H1 (cell line): Measurements from ENCODE around the gene STXBP5L. TPM values are rescaled to one million over a fixed set of nuclear protein-coding genes. Genes with fewer than 3 reads are reported as not detected.

Experiments used
- CTCF ChIA-PET: fragments of 300-600 bp; sonication (Branson Sonifier 250); formaldehyde crosslinking; loops from one replicate; lab custom pipeline; 2021; ENCODE audit not compliant: partially characterized antibody; lab: Charles Lee
- POLR2A ChIA-PET: fragments of 300-600 bp; sonication (Branson Sonifier 250); formaldehyde crosslinking; loops from one replicate; lab custom pipeline; 2021; ENCODE audit warnings: inconsistent platforms; ENCODE audit not compliant: partially characterized antibody; lab: Charles Lee
- DNase-seq, 2 experiments: peaks; one replicate each; pipeline versions ENCODE4 v3.0.0 to v3.0.0-alpha.2; 2010 to 2022; ENCODE audit warnings: low spot score in 2 of 2, low read depth in 1 of 2, mixed read lengths in 1 of 2
- FAIRE-seq: peaks from 2 replicates; lab custom pipeline; 2011; peaks lifted over from hg19 to GRCh38; lab: Jason Lieb, UNC
- H2AFZ ChIP-seq: 2 replicates; pipeline ENCODE4 v1.8.1; 2012; ENCODE audit warnings: low read length, inconsistent platforms
- H2AK5ac ChIP-seq: 2 replicates; pipeline ENCODE4 v1.6.1; 2013; ENCODE audit warnings: low read depth, low read length
- H2BK120ac ChIP-seq: replicated peaks from 2 replicates; pipeline ENCODE3; 2013; ENCODE audit warnings: low read depth, low read length, inconsistent platforms
- H2BK12ac ChIP-seq: 2 replicates; pipeline ENCODE4 v1.6.1; 2013; ENCODE audit warnings: low read depth, low read length
- H2BK15ac ChIP-seq: 2 replicates; pipeline ENCODE4 v1.6.1; 2013; ENCODE audit warnings: low read length
- H2BK20ac ChIP-seq: 2 replicates; pipeline ENCODE4 v1.6.1; 2013; ENCODE audit warnings: low read length
- H2BK5ac ChIP-seq: 2 replicates; pipeline ENCODE4 v1.6.1; 2013; ENCODE audit warnings: low read depth, low read length
- H3K14ac ChIP-seq: 2 replicates; pipeline ENCODE4 v1.6.1; 2013; ENCODE audit warnings: inconsistent platforms; ENCODE audit not compliant: insufficient read length
- H3K18ac ChIP-seq: 2 replicates; pipeline ENCODE4 v1.6.1; 2013; ENCODE audit warnings: low read length; ENCODE audit errors: extremely low read depth
- H3K23ac ChIP-seq: 2 replicates; pipeline ENCODE4 v1.6.1; 2013; ENCODE audit warnings: inconsistent platforms; ENCODE audit not compliant: insufficient read length
- H3K23me2 ChIP-seq: 2 replicates; pipeline ENCODE4 v1.6.1; 2013; ENCODE audit warnings: low read depth, low read length
- H3K27ac ChIP-seq: 2 replicates; pipeline ENCODE4 v1.6.1; 2011; ENCODE audit warnings: low read depth, low read length, inconsistent platforms
- H3K27me3 ChIP-seq, 4 experiments: replicated peaks in 1 of 4; 1 replicate in 1 of 4; 2 replicates in 3 of 4; pipeline versions ENCODE4 v1.6.1 to v1.8.1; 2011 to 2013; ENCODE audit warnings: low read length in 3 of 4, mild to moderate bottlenecking in 3 of 4, inconsistent platforms in 2 of 4, mixed read lengths in 2 of 4, moderate library complexity in 1 of 4; ENCODE audit not compliant: control insufficient read depth in 3 of 4, insufficient read depth in 3 of 4; ENCODE audit errors: extremely low read depth in 1 of 4
- H3K36me3 ChIP-seq, 4 experiments: 2 replicates each; pipeline versions ENCODE4 v1.6.1 to v1.8.1; 2011 to 2013; ENCODE audit warnings: mild to moderate bottlenecking in 4 of 4, low read length in 3 of 4, moderate library complexity in 2 of 4, control low read depth in 1 of 4, inconsistent platforms in 1 of 4; ENCODE audit not compliant: insufficient read depth in 4 of 4, control insufficient read depth in 2 of 4
- H3K4ac ChIP-seq: replicated peaks from 2 replicates; pipeline ENCODE3; 2013; ENCODE audit warnings: low read length, low read depth, mixed read lengths, inconsistent platforms; ENCODE audit not compliant: insufficient read length
- H3K4me1 ChIP-seq, 4 experiments: replicated peaks in 1 of 4; 1 replicate in 1 of 4; 2 replicates in 3 of 4; pipeline versions ENCODE4 v1.6.1 to v1.8.1; 2011 to 2013; ENCODE audit warnings: low read length in 3 of 4, inconsistent platforms in 2 of 4, mixed read lengths in 1 of 4; ENCODE audit not compliant: insufficient read depth in 4 of 4, control insufficient read depth in 3 of 4
- H3K4me2 ChIP-seq, 2 experiments: 2 replicates each; pipeline versions ENCODE4 v1.6.1 to v1.8.1; 2011 to 2013; ENCODE audit warnings: low read depth in 2 of 2, low read length in 2 of 2, control low read depth in 1 of 2, inconsistent platforms in 1 of 2, mild to moderate bottlenecking in 1 of 2; ENCODE audit not compliant: insufficient read depth in 1 of 2
- H3K4me3 ChIP-seq, 4 experiments: fragments of 200-600, 300-600 bp in 1 of 4; sonication (generic), shearing (Covaris generic), sonication (Bioruptor Twin) in 1 of 4; 2 replicates each; pipeline versions ENCODE4 v1.5.1 to v1.8.1; 2011 to 2016; ENCODE audit warnings: low read length in 4 of 4, low read depth in 3 of 4, control low read depth in 2 of 4, inconsistent platforms in 2 of 4, mild to moderate bottlenecking in 2 of 4, mixed read lengths in 1 of 4, moderate library complexity in 1 of 4; ENCODE audit not compliant: insufficient read depth in 2 of 4; ENCODE audit errors: extremely low read depth in 1 of 4
- H3K56ac ChIP-seq: replicated peaks from 2 replicates; pipeline ENCODE3; 2013; ENCODE audit warnings: low read depth, mild to moderate bottlenecking, mixed read lengths, low read length, inconsistent platforms; ENCODE audit not compliant: insufficient read length
- H3K79me1 ChIP-seq: 2 replicates; pipeline ENCODE4 v1.6.1; 2013; ENCODE audit warnings: low read depth, low read length, control low read depth
- H3K79me2 ChIP-seq, 2 experiments: 2 replicates each; pipeline versions ENCODE4 v1.6.1 to v1.8.1; 2012 to 2013; ENCODE audit warnings: low read length in 2 of 2, mild to moderate bottlenecking in 2 of 2, inconsistent platforms in 1 of 2; ENCODE audit not compliant: insufficient read depth in 2 of 2, control insufficient read depth in 1 of 2
- H3K9ac ChIP-seq, 4 experiments: replicated peaks in 1 of 4; 1 replicate in 1 of 4; 2 replicates in 3 of 4; pipeline versions ENCODE4 v1.6.1 to v1.8.1; 2011 to 2013; ENCODE audit warnings: low read depth in 3 of 4, low read length in 3 of 4, control low read depth in 2 of 4, mild to moderate bottlenecking in 2 of 4, moderate library complexity in 2 of 4, inconsistent platforms in 1 of 4; ENCODE audit errors: extremely low read depth in 1 of 4
- H3K9me3 ChIP-seq, 2 experiments: 2 replicates each; pipeline versions ENCODE4 v1.6.1 to v1.8.1; 2012 to 2013; ENCODE audit warnings: mild to moderate bottlenecking in 2 of 2, moderate library complexity in 2 of 2, control low read depth in 1 of 2, inconsistent platforms in 1 of 2, low read depth in 1 of 2, low read length in 1 of 2, mixed read lengths in 1 of 2; ENCODE audit not compliant: insufficient read depth in 2 of 2
- H4K20me1 ChIP-seq, 2 experiments: replicated peaks in 1 of 2; 2 replicates each; pipeline versions ENCODE3 to v1.8.1; 2011 to 2013; ENCODE audit warnings: inconsistent platforms in 2 of 2, low read length in 2 of 2, mild to moderate bottlenecking in 1 of 2; ENCODE audit not compliant: insufficient read depth in 2 of 2, control insufficient read depth in 1 of 2
- H4K5ac ChIP-seq: 2 replicates; pipeline ENCODE4 v1.6.1; 2013; ENCODE audit warnings: low read length, low read depth, mixed read lengths, inconsistent platforms; ENCODE audit not compliant: insufficient read length
- H4K8ac ChIP-seq: 2 replicates; pipeline ENCODE4 v1.8.0; 2013; ENCODE audit warnings: mild to moderate bottlenecking, moderate library complexity, low read length, inconsistent platforms; ENCODE audit not compliant: insufficient read depth; ENCODE audit errors: extremely low read depth
- H4K91ac ChIP-seq: replicated peaks from 2 replicates; pipeline ENCODE3; 2013; ENCODE audit warnings: low read length, mixed read lengths, inconsistent platforms; ENCODE audit not compliant: insufficient read length
- ATF2 ChIP-seq: IDR thresholded peaks from 2 replicates; pipeline ENCODE4 v1.6.1; 2012; ENCODE audit warnings: low read length, inconsistent platforms
- BCL11A ChIP-seq, 2 experiments: IDR thresholded peaks; one replicate each; pipeline ENCODE4 v1.6.1; 2011; ENCODE audit warnings: low read depth in 2 of 2, low read length in 2 of 2, mild to moderate bottlenecking in 2 of 2
- WGBS, 2 experiments: shearing (Covaris generic) in 1 of 2; methylation state at CpG; one replicate each; pipeline versions ENCODE4 v1.1.6 to v1.1.7; 2013 to 2015; ENCODE audit warnings: low lambda C conversion rate in 2 of 2, mixed read lengths in 2 of 2, inconsistent platforms in 1 of 2, low coverage in 1 of 2, missing lambda C conversion rate in 1 of 2; ENCODE audit not compliant: insufficient replicate concordance in 2 of 2, insufficient coverage in 1 of 2, insufficient read length in 1 of 2; ENCODE audit errors: extremely low coverage in 1 of 2, missing lambda C conversion rate in 1 of 2; 5-methylcytosine and 5-hydroxymethylcytosine counted together
- polyA plus RNA-seq, 7 experiments: library from polyadenylated mRNA; depleted of rRNA in 3 of 7; stranded (reverse) in 5 of 7; unstranded in 2 of 7; fragments of >200 nt in 5 of 7; fragments of 200-250 nt in 2 of 7; gene quantifications; 1 replicate in 5 of 7; 2 replicates in 1 of 7; 4 replicates in 1 of 7; pipeline versions ENCODE4 v1.2.1 to v1.2.3, GENCODE V29; 2011 to 2013; ENCODE audit warnings: missing spikeins in 2 of 7, mixed read lengths in 2 of 7
- total RNA-seq: library from RNA; stranded (reverse); fragmentation: NEBNext Ultra II Directional; extraction: Animal tissue kit (Norgen Biotek cat#: 25700); gene quantifications from 2 replicates; pipeline ENCODE4 v1.2.1, GENCODE V29; 2021

Gene STXBP5L
- total and polyA plus RNA-seq, 2 of the 8 experiments (the other 6 are each of a cell fraction or from before 2014, with no cell fraction given), result 2.0 to 6.0 TPM

- Histone ChIP-seq H2BK12ac (no peak overlapping the region), H3K9ac (no peak overlapping the region), H3K4me1 (no peaks in the 10 kb centered on the region), H3K4me3 (no peak overlapping the region), H4K20me1 (no peaks in the 10 kb centered on the region), H3K4ac (no peak overlapping the region), H3K18ac (no peak overlapping the region), H4K8ac (no peak overlapping the region), H3K27me3 (no peaks in the 10 kb centered on the region), H2BK120ac (no peak overlapping the region), H3K23me2 (no peaks in the 10 kb centered on the region), H2BK20ac (no peak overlapping the region), H3K9me3 (no peaks in the 10 kb centered on the region), H4K5ac (no peak overlapping the region), H4K91ac (no peak overlapping the region), H3K23ac (no peak overlapping the region), H2BK15ac (no peak overlapping the region), H3K4me2 (no peak overlapping the region), H3K79me2 (no peaks in the 10 kb centered on the region), H2AK5ac (no peak overlapping the region), H3K27ac (no peak overlapping the region), H2BK5ac (no peak overlapping the region), H3K56ac (no peak overlapping the region), H2AFZ (no peak overlapping the region), H3K36me3 (peaks cover 6 to 57% (median 32%) of the 10 kb centered on the region in 4 experiments; a peak in 7 of 8 replicates), H3K14ac (no peak overlapping the region), H3K79me1 (no peaks in the 10 kb centered on the region)
- 87% methylated on average over 5 of the region's 5 CpGs; no CpG with 5 or more reads in 1 of the 2 experiments for WGBS, 2 experiments
- DNase-seq (no peak), FAIRE-seq (no peak)
- ChIA-PET POLR2A (no interaction called here), CTCF (interaction anchor here (0.7 to 1.1 kb wide), 3 partner anchors 341 to 871 kb away, joined by 3 read pairs; no protein-coding TSS in a partner anchor)
- TF ChIP-seq BCL11A (IDR thresholded peaks at IDR 0.05; ENCODE audit: low read depth in 2 of 2, low read length in 2 of 2), result no peak
- no peak for TF ChIP-seq ATF2
These were observed 523.9 kb downstream of the STXBP5L start for GRCh38 chr3:121431726-121432517.
